GM18951 (cell line): ENCODE measurements around the gene PTPRD.

Source experiments
- POLR2A ChIP-seq: IDR thresholded peaks from 4 replicates; pipeline ENCODE4 v1.6.1; 2011; ENCODE audit warnings: mild to moderate bottlenecking; ENCODE audit not compliant: insufficient read length, insufficient read depth; ENCODE audit errors: extremely low read depth
- in situ Hi-C: fragments of 300-500 bp; cut with MboI; formaldehyde crosslinking; loops from one replicate; pipeline ENCODE4 v1.12.0; 2022; ENCODE audit warnings: low sequenced_read_pairs, mixed read lengths, inconsistent platforms; ENCODE audit not compliant: unreplicated experiment

Gene PTPRD

DNA sequence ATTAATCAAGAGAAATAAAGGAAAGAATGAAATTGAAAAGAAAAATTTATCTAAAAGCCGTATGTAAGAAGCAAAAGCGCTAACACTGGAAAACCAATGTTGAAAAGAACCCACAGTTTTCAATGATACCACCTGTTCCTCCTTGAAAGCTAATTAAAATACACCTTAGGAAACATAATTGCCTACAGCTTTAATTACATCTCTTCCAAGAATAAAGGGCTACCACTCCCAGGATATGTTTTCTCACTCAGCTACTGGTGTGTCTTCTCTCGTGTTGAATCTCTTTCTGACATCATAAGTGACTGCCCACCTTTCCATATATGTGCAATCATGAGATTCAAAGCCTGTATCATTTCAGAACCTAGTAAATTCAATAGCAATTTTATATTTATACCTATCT, 1932.6 kb downstream of the PTPRD start:
- no peak for TF ChIP-seq POLR2A
- in situ Hi-C loops: no loop called here

DNA sequence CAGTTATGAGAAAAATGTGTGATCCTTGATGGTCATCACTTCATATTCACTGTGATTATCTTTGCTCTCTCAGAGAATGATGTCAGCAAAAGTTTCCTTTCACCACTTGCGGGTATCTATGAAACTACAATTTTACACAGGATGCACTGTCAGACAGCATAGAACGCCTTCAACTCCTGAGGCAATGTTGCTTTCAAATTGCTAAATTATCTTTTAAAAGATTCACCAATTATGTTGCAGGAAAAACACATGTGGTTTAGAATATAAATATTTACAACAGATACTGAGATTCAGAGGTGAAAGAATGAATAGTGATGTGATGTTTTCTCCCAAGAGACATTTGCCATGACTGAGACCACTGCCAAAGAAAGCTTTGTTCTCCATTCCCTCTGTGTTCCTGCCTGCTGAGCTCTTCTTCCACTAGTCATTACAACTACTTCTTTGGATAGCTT, 1933.4 kb downstream of the PTPRD start:
- in situ Hi-C loops: no loop called here
- TF ChIP-seq POLR2A: no peak

DNA sequence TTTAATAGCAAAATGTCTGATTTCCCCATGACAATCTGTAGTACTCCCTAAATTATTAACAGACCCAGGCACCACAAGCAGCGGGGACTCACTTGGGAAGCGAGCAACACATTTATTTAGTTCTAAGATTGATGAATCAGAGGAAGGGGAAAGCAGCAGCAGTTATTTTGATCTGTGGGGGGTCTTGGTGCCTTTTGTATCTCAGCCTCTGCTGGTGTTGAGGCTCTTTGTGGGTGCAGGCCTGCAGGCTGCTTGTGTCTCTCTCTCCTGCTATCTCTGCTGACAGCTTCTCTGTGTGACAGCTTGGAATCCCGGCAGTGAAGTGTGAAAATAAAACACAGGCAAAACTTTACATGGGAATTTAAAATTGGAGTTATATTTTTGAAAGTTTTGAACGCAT, 1935.1 kb downstream of the PTPRD start:
- no peak for TF ChIP-seq POLR2A
- in situ Hi-C loops: no loop called here

DNA sequence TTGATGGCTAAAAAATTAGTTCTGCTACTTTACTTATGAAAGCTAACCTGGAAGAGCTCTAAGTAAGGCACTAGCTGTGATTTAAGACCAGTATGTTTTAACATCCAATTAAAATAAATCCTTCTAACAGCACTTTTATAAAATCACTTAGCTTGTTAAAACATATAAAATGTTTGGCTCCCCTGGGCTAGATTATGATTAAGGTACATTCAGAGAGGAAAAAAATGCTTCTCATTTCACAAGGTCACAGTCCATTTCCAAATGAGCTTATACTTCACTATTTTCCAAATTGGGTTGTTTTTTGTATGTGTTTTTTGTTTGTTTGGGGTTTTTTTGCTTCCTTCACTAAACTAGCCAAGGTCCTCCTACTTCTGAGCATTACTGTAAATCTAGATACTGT, 1938.3 kb downstream of the PTPRD start:
- no peak for TF ChIP-seq POLR2A
- in situ Hi-C loops: no loop called here

DNA sequence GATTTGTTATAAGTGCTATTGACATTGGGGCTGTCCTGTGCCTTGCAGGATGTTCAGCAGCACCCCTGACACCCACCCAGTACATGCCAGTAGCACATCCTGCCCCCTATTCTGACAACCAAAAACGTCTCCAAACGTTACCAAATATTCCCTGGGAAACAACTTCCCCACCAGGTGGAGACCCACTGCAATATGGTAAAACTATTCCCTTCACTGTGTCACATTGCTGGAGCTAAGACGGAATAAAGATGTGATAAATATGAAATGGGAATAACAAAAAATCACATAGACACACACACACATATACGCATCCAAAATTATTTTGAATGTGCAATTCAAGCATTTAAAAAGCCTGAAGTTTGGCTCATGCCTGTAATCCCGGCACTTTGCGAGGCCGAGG, 1939.0 kb downstream of the PTPRD start:
- no peak for TF ChIP-seq POLR2A
- in situ Hi-C loops: no loop called here

DNA sequence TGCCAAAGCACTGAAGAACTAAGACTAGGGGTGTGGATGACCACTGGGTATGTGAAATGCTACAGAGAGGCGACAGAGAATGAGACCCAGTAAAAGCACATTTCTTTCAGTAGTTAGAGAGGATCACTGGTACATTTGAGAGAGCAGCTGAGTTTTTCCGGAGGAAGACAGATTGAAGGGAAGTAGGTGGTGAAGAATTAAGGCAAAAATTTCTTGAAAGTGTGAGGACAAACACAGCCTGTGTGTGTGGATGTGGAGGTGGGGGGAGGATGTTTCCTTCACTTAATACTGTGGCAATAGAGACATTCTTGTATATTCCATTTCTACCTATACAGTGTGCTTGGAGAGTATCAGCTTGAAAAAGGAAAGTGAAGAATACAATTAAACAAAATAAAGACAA, 1942.1 kb downstream of the PTPRD start:
- in situ Hi-C loops: no loop called here
- no peak for TF ChIP-seq POLR2A

DNA sequence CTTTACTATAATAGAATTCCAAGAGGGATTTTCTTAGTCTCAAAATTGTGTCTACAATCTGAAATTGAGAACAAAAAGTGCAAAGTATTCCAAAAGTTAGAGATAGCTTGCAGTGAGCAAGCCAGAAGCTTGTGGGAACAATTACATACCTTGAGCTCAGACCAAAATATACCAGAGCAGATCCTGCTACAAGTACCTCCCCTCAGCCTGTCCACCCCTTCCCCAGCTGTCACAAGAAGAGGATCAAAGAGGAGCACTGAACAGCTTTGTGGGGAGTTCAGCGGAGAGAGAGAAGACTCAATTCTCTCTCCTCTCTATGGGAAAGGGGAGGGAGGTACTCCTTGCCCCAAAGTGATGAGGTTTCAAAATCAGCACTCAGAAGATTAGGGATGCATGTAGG, 1944.1 kb downstream of the PTPRD start:
- in situ Hi-C loops: no loop called here
- TF ChIP-seq POLR2A: no peak

DNA sequence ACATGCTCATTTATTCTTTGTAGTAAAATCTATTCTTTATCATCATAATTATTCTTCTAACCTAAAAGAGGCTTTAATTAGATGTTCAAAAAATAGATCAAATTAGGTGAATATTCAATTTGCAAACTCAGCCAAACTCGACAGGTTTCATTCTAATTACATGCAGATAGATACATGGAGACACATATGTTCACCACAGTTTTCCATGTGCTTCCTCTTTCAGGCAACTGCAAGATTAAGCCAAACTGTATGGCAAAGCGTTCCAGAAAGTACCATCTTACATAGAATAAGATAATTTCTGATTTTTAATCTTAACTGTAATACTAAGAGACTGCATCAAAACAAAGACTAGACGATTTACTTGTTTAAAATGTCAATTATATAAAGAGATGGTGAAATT, 1944.6 kb downstream of the PTPRD start:
- no peak for TF ChIP-seq POLR2A
- in situ Hi-C loops: no loop called here

DNA sequence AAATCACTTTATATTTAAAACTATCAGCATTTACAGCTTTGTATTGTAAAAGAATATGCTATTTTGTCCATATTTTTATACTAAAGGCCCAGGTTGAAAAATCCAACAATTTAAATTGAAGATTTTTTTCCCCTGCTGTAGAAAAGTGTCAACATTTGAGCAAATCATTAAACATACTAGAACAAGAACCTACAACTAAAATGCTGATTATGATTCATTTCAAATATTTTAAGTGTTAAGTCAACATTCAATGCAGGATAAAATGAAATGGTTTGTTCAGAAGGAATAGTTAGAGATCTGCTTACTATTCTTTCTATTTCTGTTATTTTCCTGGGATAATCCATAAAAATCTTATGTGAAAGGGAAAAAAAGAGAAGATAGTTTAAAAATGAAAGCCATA, 1946.7 kb downstream of the PTPRD start:
- TF ChIP-seq POLR2A: no peak
- in situ Hi-C loops: no loop called here

DNA sequence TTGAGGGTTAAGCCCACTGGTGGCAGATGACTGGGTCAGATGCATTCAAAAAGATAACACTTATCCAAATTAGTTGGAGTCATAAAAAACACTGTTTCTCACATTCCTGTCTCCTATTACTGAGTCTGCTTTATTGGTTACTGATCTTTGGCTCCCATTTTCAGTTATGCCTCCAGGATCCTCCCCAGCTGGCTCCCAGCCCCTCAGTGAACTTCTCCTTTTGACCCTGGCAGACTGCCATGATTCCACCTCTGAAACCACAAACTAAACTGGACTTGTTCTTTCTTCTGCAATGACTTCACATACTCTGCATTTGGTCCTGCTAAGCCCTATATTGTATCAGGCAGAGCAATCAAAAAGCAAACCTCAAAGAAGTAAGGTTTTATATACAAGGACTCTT, 1952.4 kb downstream of the PTPRD start:
- in situ Hi-C loops: no loop called here
- TF ChIP-seq POLR2A: no peak

DNA sequence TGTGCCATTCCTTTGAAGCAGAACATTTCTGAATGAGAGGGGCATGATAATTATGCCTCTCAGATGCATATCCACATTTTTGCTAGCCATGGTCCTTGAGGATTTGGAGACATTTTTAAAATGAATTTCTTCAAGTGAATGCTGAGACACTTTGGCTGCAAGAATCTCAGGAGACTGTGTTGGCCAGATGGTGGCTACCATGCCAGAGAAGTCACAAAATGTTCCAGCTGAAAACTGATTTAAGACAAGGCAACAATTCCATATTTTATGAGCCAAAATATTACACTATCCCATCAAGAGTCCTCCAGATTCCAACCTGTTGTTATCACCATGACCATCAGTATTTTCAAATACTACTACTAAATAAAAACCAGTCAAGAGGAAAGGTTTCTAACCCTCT, 1953.7 kb downstream of the PTPRD start:
- no peak for TF ChIP-seq POLR2A
- in situ Hi-C loops: no loop called here

DNA sequence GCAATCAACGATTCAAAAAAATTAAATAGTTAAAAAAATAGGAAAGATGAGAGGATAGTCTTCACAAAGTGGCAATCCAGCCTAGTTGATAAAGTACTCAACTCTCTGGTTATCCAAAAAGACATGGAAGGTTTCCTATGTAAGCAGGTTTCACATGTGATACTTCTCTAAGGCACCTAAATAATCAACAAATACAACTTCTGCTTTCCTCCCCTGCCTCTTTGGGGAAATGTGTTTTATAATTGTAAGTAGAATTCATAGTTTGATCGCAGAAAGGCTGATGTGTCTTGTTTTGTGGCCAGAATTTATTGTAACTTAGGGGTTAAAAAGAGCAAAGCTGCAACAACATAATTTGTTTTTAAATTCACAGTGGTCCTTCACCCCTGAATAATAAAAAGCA, 1957.7 kb downstream of the PTPRD start:
- in situ Hi-C loops: no loop called here
- TF ChIP-seq POLR2A: no peak

DNA sequence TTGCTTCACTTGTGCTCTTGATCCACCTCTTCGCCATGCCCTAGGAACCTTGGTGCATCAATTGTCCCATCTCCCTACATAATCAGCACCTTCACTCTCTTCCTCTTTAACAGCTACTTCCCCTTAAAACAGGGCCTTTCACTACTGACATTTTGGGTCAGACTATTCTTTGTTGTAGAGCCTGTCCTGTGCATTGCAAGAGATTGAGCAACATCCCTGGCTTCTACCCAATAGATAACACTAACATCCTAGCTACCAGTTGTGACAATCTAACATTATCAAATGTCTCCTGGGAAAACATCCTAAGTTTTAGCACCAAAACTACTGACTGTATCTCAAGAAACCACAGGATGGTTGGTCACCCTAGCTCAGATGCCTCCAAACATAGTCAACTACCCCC, 1958.9 kb downstream of the PTPRD start:
- in situ Hi-C loops: no loop called here
- no peak for TF ChIP-seq POLR2A

DNA sequence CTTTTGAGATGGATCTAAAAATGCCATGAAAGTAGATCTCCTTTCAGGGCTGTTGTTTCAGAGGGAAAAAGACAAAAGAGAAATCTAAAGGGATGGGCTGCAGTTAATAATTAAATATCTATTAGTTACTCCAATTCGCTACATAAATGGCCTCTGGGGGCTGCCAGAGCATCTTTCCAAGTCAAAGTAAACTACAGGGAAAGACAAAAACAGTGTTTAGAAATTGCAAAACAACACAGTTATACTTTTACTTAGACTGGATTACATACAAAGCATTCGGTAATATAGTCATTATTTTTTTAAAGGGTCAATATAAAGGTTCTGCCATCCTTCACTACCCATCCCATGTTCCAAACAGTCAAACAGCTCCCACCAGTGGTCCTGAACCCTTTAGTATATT, 1959.7 kb downstream of the PTPRD start:
- TF ChIP-seq POLR2A: no peak
- in situ Hi-C loops: no loop called here

DNA sequence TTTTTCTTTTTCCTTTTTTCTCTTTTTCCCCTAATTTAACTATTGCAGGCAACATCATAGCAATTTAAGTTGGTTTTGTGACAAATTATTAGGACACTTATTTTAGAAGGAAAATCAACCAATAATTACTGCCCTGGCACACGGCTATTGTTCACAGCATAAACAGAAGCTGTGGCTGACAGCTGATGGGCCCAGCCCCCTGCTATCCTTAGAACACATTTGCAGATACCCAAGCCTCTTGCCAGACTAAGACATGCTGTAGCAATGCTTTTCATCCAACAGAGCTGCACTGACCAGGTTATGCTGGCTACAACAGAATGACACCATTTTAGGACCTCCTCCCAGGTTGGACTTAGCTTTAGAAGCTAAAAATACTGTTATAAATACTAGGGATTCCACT, 1960.5 kb downstream of the PTPRD start:
- in situ Hi-C loops: no loop called here
- TF ChIP-seq POLR2A: no peak

DNA sequence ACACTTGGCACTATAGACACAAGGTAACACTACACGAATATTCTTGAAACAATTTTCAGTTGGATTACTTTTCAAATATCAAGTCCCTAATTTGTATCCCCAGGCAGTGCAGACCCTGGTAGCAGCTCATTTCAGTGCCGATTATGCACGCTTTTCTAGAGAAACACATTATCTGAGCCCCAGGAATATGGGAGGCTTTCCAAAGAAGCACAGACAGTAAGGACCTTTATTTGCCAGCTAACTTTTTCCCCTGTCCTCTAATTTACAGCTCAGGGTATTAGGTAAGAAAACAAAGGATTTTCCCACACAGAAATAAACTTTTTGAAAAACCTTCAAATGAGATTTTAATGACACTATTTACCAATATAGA, 1961.0 kb downstream of the PTPRD start:
- no peak for TF ChIP-seq POLR2A
- in situ Hi-C loops: no loop called here
